A204.1 (cell line): ENCODE results near the gene DCHS1.

Experiments
- FAIRE-seq: peaks from 2 replicates; lab custom pipeline; 2012; peaks lifted over from hg19 to GRCh38; lab: Jason Lieb, UNC

DCHS1 gene

GRCh38 chr11:6587360-6587953 is 68.2 kb downstream of the DCHS1 start:
- no peak for FAIRE-seq

- no peak for FAIRE-seq
These were observed 68.9 kb downstream of the DCHS1 start for GRCh38 chr11:6586434-6587359.

- FAIRE-seq, result no peak
These were observed 71.1 kb downstream of the DCHS1 start for GRCh38 chr11:6584528-6584927.

- FAIRE-seq, result no peak
These were observed 72.0 kb downstream of the DCHS1 start for GRCh38 chr11:6583584-6583983.

GRCh38 chr11:6579681-6580080 is 75.9 kb downstream of the DCHS1 start:
- no peak for FAIRE-seq

- FAIRE-seq, result no peak
These were observed 77.5 kb downstream of the DCHS1 start for GRCh38 chr11:6578134-6578533.

- FAIRE-seq, result no peak
These were observed 78.9 kb downstream of the DCHS1 start for GRCh38 chr11:6576471-6577373.

GRCh38 chr11:6574816-6575715 is 80.5 kb downstream of the DCHS1 start:
- FAIRE-seq, result no peak

- FAIRE-seq, result no peak
These were observed 83.4 kb downstream of the DCHS1 start for GRCh38 chr11:6572215-6572614.

- FAIRE-seq, result no peak
These were observed 84.1 kb downstream of the DCHS1 start for GRCh38 chr11:6571434-6572008.
